Nephron progenitor cell (in vitro differentiated cells): ENCODE measurements around the gene EML5.

Experiments used
- DNase-seq: peaks from one replicate; pipeline ENCODE4 v3.0.0; 2021
- H3K27ac Mint-ChIP-seq: 2 replicates; pipeline ENCODE4 v1.8.0; 2021; ENCODE audit warnings: mild to moderate bottlenecking, moderate library complexity, mixed read lengths
- H3K27me3 Mint-ChIP-seq: 2 replicates; pipeline ENCODE4 v1.8.0; 2021; ENCODE audit warnings: mild to moderate bottlenecking, low read depth, mixed read lengths; ENCODE audit not compliant: poor library complexity
- H3K36me3 Mint-ChIP-seq: 2 replicates; pipeline ENCODE4 v1.8.0; 2021; ENCODE audit warnings: low read depth, mixed read lengths
- H3K4me1 Mint-ChIP-seq: 2 replicates; pipeline ENCODE4 v1.8.0; 2021; ENCODE audit warnings: mixed read lengths
- H3K4me3 Mint-ChIP-seq: 2 replicates; pipeline ENCODE4 v1.8.0; 2021; ENCODE audit warnings: mild to moderate bottlenecking, moderate library complexity, mixed read lengths
- H3K9me3 Mint-ChIP-seq: 2 replicates; pipeline ENCODE4 v1.8.0; 2021; ENCODE audit warnings: mild to moderate bottlenecking, moderate library complexity, mixed read lengths
- CTCF ChIP-seq: fragments of 200-600 bp; sonication (generic); IDR thresholded peaks from 2 replicates; pipeline ENCODE4 v1.5.0; 2021; ENCODE audit warnings: antibody characterized with exemption

The EML5 gene

GRCh38 chr14:88628033-88628432, 164.7 kb downstream of the EML5 start:
- Mint-ChIP-seq H3K4me1 (no peaks in the 10 kb centered on the region), H3K4me3 (no peak overlapping the region), H3K9me3 (no peaks in the 10 kb centered on the region), H3K27ac (no peak overlapping the region), H3K36me3 (no peaks in the 10 kb centered on the region), H3K27me3 (no peaks in the 10 kb centered on the region)
- TF ChIP-seq CTCF = no peak
- no peak for DNase-seq

GRCh38 chr14:88625671-88626070, 167.1 kb downstream of the EML5 start:
- peak overlapping the region; percentile 64 for H3K27ac Mint-ChIP-seq
- H3K27me3 Mint-ChIP-seq = no peaks in the 10 kb centered on the region
- H3K9me3 Mint-ChIP-seq = no peaks in the 10 kb centered on the region
- no peak for DNase-seq
- no peaks in the 10 kb centered on the region for H3K4me1 Mint-ChIP-seq
- TF ChIP-seq CTCF = no peak
- no peaks in the 10 kb centered on the region for H3K36me3 Mint-ChIP-seq
- no peak overlapping the region for H3K4me3 Mint-ChIP-seq

- no peak overlapping the region for H3K4me3 Mint-ChIP-seq
- H3K27me3 Mint-ChIP-seq = no peaks in the 10 kb centered on the region
Measured at GRCh38 chr14:88621100-88621499, 171.7 kb downstream of the EML5 start.

GRCh38 chr14:88618476-88618875, 174.3 kb downstream of the EML5 start:
- H3K27ac Mint-ChIP-seq = no peak overlapping the region
- no peak overlapping the region for H3K4me3 Mint-ChIP-seq
- peaks cover 4% of the 10 kb centered on the region for H3K4me1 Mint-ChIP-seq
- DNase-seq = no peak
- H3K27me3 Mint-ChIP-seq = no peaks in the 10 kb centered on the region
- no peaks in the 10 kb centered on the region for H3K9me3 Mint-ChIP-seq
- H3K36me3 Mint-ChIP-seq = peaks cover 16% of the 10 kb centered on the region
- TF ChIP-seq CTCF = no peak

More at GRCh38 chr14:88621100-88621499, 171.7 kb downstream of the EML5 start:
- no peak overlapping the region for H3K27ac Mint-ChIP-seq
- H3K9me3 Mint-ChIP-seq = no peaks in the 10 kb centered on the region
- DNase-seq = no peak
- no peaks in the 10 kb centered on the region for H3K4me1 Mint-ChIP-seq
- no peak for TF ChIP-seq CTCF
- H3K36me3 Mint-ChIP-seq = peaks cover 8% of the 10 kb centered on the region

- TF ChIP-seq CTCF = no peak
- Mint-ChIP-seq H3K4me1 (peaks cover 13% of the 10 kb centered on the region), H3K36me3 (peaks cover 19% of the 10 kb centered on the region), H3K9me3 (no peaks in the 10 kb centered on the region), H3K4me3 (no peak overlapping the region), H3K27me3 (no peaks in the 10 kb centered on the region), H3K27ac (no peak overlapping the region)
- no peak for DNase-seq
Measured at GRCh38 chr14:88617479-88617878, 175.3 kb downstream of the EML5 start.

GRCh38 chr14:88616697-88617096, 176.1 kb downstream of the EML5 start:
- Mint-ChIP-seq H3K4me3 (no peak overlapping the region), H3K4me1 (peaks cover 19% of the 10 kb centered on the region), H3K27me3 (no peaks in the 10 kb centered on the region), H3K36me3 (peaks cover 22% of the 10 kb centered on the region), H3K9me3 (no peaks in the 10 kb centered on the region), H3K27ac (no peak overlapping the region)
- TF ChIP-seq CTCF = no peak
- DNase-seq = no peak
